CD4-positive, alpha-beta T cell (primary cell): ENCODE data around the gene ROR1. TPM values are rescaled to one million over a fixed set of nuclear protein-coding genes. Genes with fewer than 3 reads are reported as not detected.

Source experiments
- ATAC-seq: fragments of 200-7000 bp; cut with Tn5 transposase; one replicate; pipeline ENCODE4 v1.10.0; 2022; ENCODE audit warnings: mild to moderate bottlenecking; ENCODE audit not compliant: poor library complexity
- CTCF ChIA-PET: fragments of 350-600 bp; sonication (Branson Sonifier 250); formaldehyde crosslinking; loops from one replicate; lab custom pipeline; 2021; ENCODE audit warnings: antibody characterized with exemption, inconsistent platforms; lab: Charles Lee
- POLR2A ChIA-PET: fragments of 350-600 bp; sonication (Branson Sonifier 250); formaldehyde crosslinking; loops from one replicate; lab custom pipeline; 2021; ENCODE audit warnings: antibody characterized with exemption, inconsistent platforms; lab: Charles Lee
- DNase-seq, 14 experiments: peaks; one replicate each; pipeline ENCODE4 v3.0.0-alpha.2; 2013 to 2020; ENCODE audit warnings: mixed read lengths in 2 of 14
- H3K27ac ChIP-seq, 2 donors: one replicate each; pipeline versions ENCODE4 v1.5.1 to v1.7.0; 2013; ENCODE audit warnings: low read length in 2 of 2, low read depth in 1 of 2, mild to moderate bottlenecking in 1 of 2
- H3K27me3 ChIP-seq, 2 experiments: 1 replicate in 1 of 2; 2 replicates in 1 of 2; pipeline versions ENCODE4 v1.6.1 to v1.7.0; 2013; ENCODE audit warnings: low read length in 2 of 2, control low read depth in 1 of 2, mild to moderate bottlenecking in 1 of 2, moderate library complexity in 1 of 2; ENCODE audit not compliant: insufficient read depth in 2 of 2, control insufficient read depth in 1 of 2
- H3K36me3 ChIP-seq: one replicate; pipeline ENCODE4 v1.6.1; 2013; ENCODE audit warnings: low read length, control low read depth; ENCODE audit not compliant: insufficient read depth
- H3K4me1 ChIP-seq: one replicate; pipeline ENCODE4 v1.6.1; 2013; ENCODE audit warnings: low read length, control low read depth; ENCODE audit not compliant: insufficient read depth
- H3K4me3 ChIP-seq: one replicate; pipeline ENCODE4 v1.5.1; 2013; ENCODE audit warnings: mild to moderate bottlenecking, low read length, moderate library complexity
- H3K9me3 ChIP-seq, 2 experiments: 1 replicate in 1 of 2; 2 replicates in 1 of 2; pipeline versions ENCODE4 v1.6.1 to v1.7.0; 2013; ENCODE audit warnings: low read length in 2 of 2, mild to moderate bottlenecking in 2 of 2, control low read depth in 1 of 2, moderate library complexity in 1 of 2; ENCODE audit not compliant: control insufficient read depth in 1 of 2, insufficient read depth in 1 of 2
- H3K27ac Mint-ChIP-seq: one replicate; pipeline ENCODE4 v1.8.0; 2020; ENCODE audit warnings: mixed read lengths
- H3K27me3 Mint-ChIP-seq: one replicate; pipeline ENCODE4 v1.8.0; 2021; ENCODE audit warnings: mixed read lengths
- H3K36me3 Mint-ChIP-seq: one replicate; pipeline ENCODE4 v1.8.0; 2021; ENCODE audit warnings: low read depth, mixed read lengths
- H3K4me1 Mint-ChIP-seq: one replicate; pipeline ENCODE4 v1.8.0; 2021; ENCODE audit warnings: low read depth, mixed read lengths
- H3K4me3 Mint-ChIP-seq: one replicate; pipeline ENCODE4 v1.8.0; 2020; ENCODE audit warnings: mild to moderate bottlenecking, mixed read lengths
- H3K9me3 Mint-ChIP-seq: one replicate; pipeline ENCODE4 v1.8.0; 2020; ENCODE audit warnings: mixed read lengths
- CTCF ChIP-seq: fragments of 200-600 bp; IDR thresholded peaks from one replicate; pipeline ENCODE4 v1.8.0; 2022; ENCODE audit warnings: antibody characterized with exemption, mild to moderate bottlenecking
- intact Hi-C, 2 experiments: fragments of 100-400 bp; cut with DNase I in 1 of 2; cut with micrococcal nuclease in 1 of 2; formaldehyde crosslinking; loops; one replicate each; pipeline versions ENCODE4 v1.15.1 to v1.9.0; 2023 to 2025; cut with DNase I, micrococcal nuclease
- total RNA-seq, 174 experiments: library from RNA in 2 of 174; stranded (reverse) in 2 of 174; gene quantifications; one replicate each; pipeline ENCODE4 v1.2.3 and lab custom pipeline; 2021 to 2026

The ROR1 gene
- total RNA-seq, 2 experiments from 2014 or later = not detected

- no peaks in the 10 kb centered on the region for H3K36me3 ChIP-seq
- no peaks in the 10 kb centered on the region for H3K27me3 ChIP-seq
- no peak for ATAC-seq
- H3K9me3 Mint-ChIP-seq = no peaks in the 10 kb centered on the region
- H3K4me1 Mint-ChIP-seq = no peaks in the 10 kb centered on the region
- H3K4me3 ChIP-seq = no peak overlapping the region
- H3K9me3 ChIP-seq = no peaks in the 10 kb centered on the region
- DNase-seq = no peak
- no peaks in the 10 kb centered on the region for H3K27me3 Mint-ChIP-seq
- CTCF ChIA-PET = no interaction called here
- TF ChIP-seq CTCF = no peak
- no peaks in the 10 kb centered on the region for H3K4me1 ChIP-seq
- no peak overlapping the region for H3K4me3 Mint-ChIP-seq
- H3K27ac ChIP-seq = no peak overlapping the region
- no peak overlapping the region for H3K27ac Mint-ChIP-seq
- intact Hi-C loops = no loop called here
- no peaks in the 10 kb centered on the region for H3K36me3 Mint-ChIP-seq
- POLR2A ChIA-PET = no interaction called here
Measured at GRCh38 chr1:63937461-63938022, 163.7 kb downstream of the ROR1 start.

- H3K36me3 Mint-ChIP-seq = no peaks in the 10 kb centered on the region
- intact Hi-C loops = no loop called here
- Histone ChIP-seq H3K4me3 (no peak overlapping the region), H3K27me3 (no peaks in the 10 kb centered on the region), H3K4me1 (no peaks in the 10 kb centered on the region), H3K36me3 (no peaks in the 10 kb centered on the region), H3K9me3 (no peaks in the 10 kb centered on the region), H3K27ac (no peak overlapping the region)
- no peaks in the 10 kb centered on the region for H3K4me1 Mint-ChIP-seq
- CTCF ChIA-PET = no interaction called here
- no peaks in the 10 kb centered on the region for H3K27me3 Mint-ChIP-seq
- H3K4me3 Mint-ChIP-seq = no peak overlapping the region
- no peaks in the 10 kb centered on the region for H3K9me3 Mint-ChIP-seq
- no peak for TF ChIP-seq CTCF
- DNase-seq (no peak), ATAC-seq (no peak)
- POLR2A ChIA-PET = no interaction called here
- H3K27ac Mint-ChIP-seq = no peak overlapping the region
Measured at GRCh38 chr1:63940440-63940839, 166.6 kb downstream of the ROR1 start.

GRCh38 chr1:63943393-63943792 lies 169.6 kb downstream of the ROR1 start:
- no peak overlapping the region for H3K27ac Mint-ChIP-seq
- Histone ChIP-seq H3K4me3 (no peak overlapping the region), H3K27ac (no peak overlapping the region), H3K4me1 (no peaks in the 10 kb centered on the region), H3K27me3 (no peaks in the 10 kb centered on the region), H3K36me3 (no peaks in the 10 kb centered on the region), H3K9me3 (no peaks in the 10 kb centered on the region)
- ChIA-PET CTCF (no interaction called here), POLR2A (no interaction called here)
- TF ChIP-seq CTCF = no peak
- no peaks in the 10 kb centered on the region for H3K4me1 Mint-ChIP-seq
- H3K4me3 Mint-ChIP-seq = no peak overlapping the region
- no peaks in the 10 kb centered on the region for H3K36me3 Mint-ChIP-seq
- DNase-seq (no peak), ATAC-seq (no peak)
- H3K27me3 Mint-ChIP-seq = no peaks in the 10 kb centered on the region
- no peaks in the 10 kb centered on the region for H3K9me3 Mint-ChIP-seq
- intact Hi-C loops = no loop called here
